BJ (cell line): ENCODE measurements around the gene MATK. TPM values are rescaled to one million over a fixed set of nuclear protein-coding genes. Genes with fewer than 3 reads are reported as not detected.

Experiments used
- CTCF ChIA-PET: fragments of 350-600 bp; formaldehyde crosslinking; extraction: SDS; loops from one replicate; lab custom pipeline; 2021; ENCODE audit warnings: antibody characterized with exemption, inconsistent platforms; lab: Yijun Ruan, JAX
- POLR2A ChIA-PET: fragments of 300-600 bp; sonication (Branson Sonifier 250); formaldehyde crosslinking; extraction: SDS; loops from one replicate; lab custom pipeline; 2021; ENCODE audit warnings: antibody characterized with exemption; lab: Charles Lee
- DNase-seq: peaks from one replicate; pipeline ENCODE4 v3.0.0-alpha.2; 2011; ENCODE audit warnings: low read depth
- H3K27me3 ChIP-seq: 2 replicates; pipeline ENCODE4 v1.6.0; 2011; ENCODE audit warnings: low read length; ENCODE audit not compliant: control insufficient read depth, insufficient read depth
- H3K36me3 ChIP-seq: 2 replicates; pipeline ENCODE4 v1.5.1; 2011; ENCODE audit warnings: low read length; ENCODE audit not compliant: control insufficient read depth, insufficient read depth
- H3K4me3 ChIP-seq: 2 replicates; pipeline ENCODE4 v1.5.1; 2011; ENCODE audit warnings: low read depth, mild to moderate bottlenecking, control low read depth, low read length
- CTCF ChIP-seq: IDR thresholded peaks from 2 replicates; pipeline ENCODE4 v1.5.1; 2011; ENCODE audit warnings: low read depth, mild to moderate bottlenecking, control low read depth, inconsistent platforms, low read length, moderate library complexity; ENCODE audit not compliant: insufficient read depth
- polyA plus RNA-seq: library from polyadenylated mRNA; depleted of rRNA; stranded (reverse); fragments of >200 nt; gene quantifications from 2 replicates; pipeline ENCODE4 v1.2.3, GENCODE V29; 2011

The MATK gene
- polyA plus RNA-seq, 1 experiment: not detected

GRCh38 chr19:3808420-3809143, 22.4 kb upstream of the MATK start:
- ChIA-PET POLR2A (no interaction called here), CTCF (interaction anchor here (2.1 kb wide), 1 partner anchor 14 kb away, joined by 8 read pairs; no protein-coding TSS in a partner anchor)
- Histone ChIP-seq H3K36me3 (no peaks in the 10 kb centered on the region), H3K27me3 (no peaks in the 10 kb centered on the region), H3K4me3 (no peak overlapping the region)
- DNase-seq: no peak
- TF ChIP-seq CTCF: no peak

- H3K27me3 ChIP-seq: no peaks in the 10 kb centered on the region
- H3K36me3 ChIP-seq: no peaks in the 10 kb centered on the region
- no peak overlapping the region for H3K4me3 ChIP-seq
- CTCF ChIA-PET: interaction anchor here (2.1 to 3.3 kb wide), 2 partner anchors 14 kb away, joined by 8 to 14 read pairs; no protein-coding TSS in a partner anchor
- POLR2A ChIA-PET: no interaction called here
- TF ChIP-seq CTCF: no peak
- no peak for DNase-seq
These were observed 21.6 kb upstream of the MATK start for GRCh38 chr19:3807574-3808354.

GRCh38 chr19:3807131-3807480, 20.9 kb upstream of the MATK start:
- no peak overlapping the region for H3K4me3 ChIP-seq
- 0 out of 2 replicates have a peak, but pooled peaks cover 3% of the 10 kb centered on the region for H3K27me3 ChIP-seq
- no peak for TF ChIP-seq CTCF
- no peaks in the 10 kb centered on the region for H3K36me3 ChIP-seq
- ChIA-PET POLR2A (no interaction called here), CTCF (interaction anchor here (3.3 kb wide), 1 partner anchor 15 kb away, joined by 14 read pairs; no protein-coding TSS in a partner anchor)
- DNase-seq: no peak

- H3K27me3 ChIP-seq: peaks cover 15% of the 10 kb centered on the region
- H3K36me3 ChIP-seq: no peaks in the 10 kb centered on the region
- H3K4me3 ChIP-seq: no peak overlapping the region
- no peak for DNase-seq
- POLR2A ChIA-PET: no interaction called here
- CTCF ChIA-PET: interaction anchor here (3.3 kb wide), 1 partner anchor 16 kb away, joined by 14 read pairs; no protein-coding TSS in a partner anchor
- TF ChIP-seq CTCF: no peak
These were observed 19.7 kb upstream of the MATK start for GRCh38 chr19:3805859-3806258.

GRCh38 chr19:3804429-3804828, 18.2 kb upstream of the MATK start:
- TF ChIP-seq CTCF: no peak
- Histone ChIP-seq H3K4me3 (no peak overlapping the region), H3K36me3 (no peaks in the 10 kb centered on the region), H3K27me3 (peaks cover 16% of the 10 kb centered on the region)
- POLR2A ChIA-PET: no interaction called here
- CTCF ChIA-PET: interaction anchor here (3.3 kb wide), 1 partner anchor 17 kb away, joined by 14 read pairs; no protein-coding TSS in a partner anchor
- DNase-seq: no peak
